HEK293T (cell line): ENCODE data around the gene KCNJ3.

Experiments
- BHLHE40 ChIP-seq: fragments of 450-650 bp; IDR thresholded peaks from 2 replicates; pipeline ENCODE4 v1.6.1; 2016; ENCODE audit warnings: mild to moderate bottlenecking, moderate library complexity, borderline replicate concordance
- CTBP1 ChIP-seq: fragments of 450-650 bp; IDR thresholded peaks from 2 replicates; pipeline ENCODE4 v1.6.1; 2016; ENCODE audit warnings: borderline replicate concordance
- FOXA1 ChIP-seq: fragments of 450-650 bp; IDR thresholded peaks from 2 replicates; pipeline ENCODE4 v1.6.1; 2016; ENCODE audit warnings: mild to moderate bottlenecking
- FOXM1 ChIP-seq: fragments of 450-650 bp; IDR thresholded peaks from 2 replicates; pipeline ENCODE4 v1.6.1; 2017; ENCODE audit warnings: mild to moderate bottlenecking, borderline replicate concordance
- HDGF ChIP-seq: fragments of 450-650 bp; IDR thresholded peaks from 2 replicates; pipeline ENCODE4 v1.6.1; 2017; ENCODE audit warnings: antibody characterized with exemption, borderline replicate concordance
- NFRKB ChIP-seq: fragments of 450-650 bp; IDR thresholded peaks from 2 replicates; pipeline ENCODE4 v1.6.1; 2016; ENCODE audit warnings: mild to moderate bottlenecking, moderate library complexity
- SP1 ChIP-seq: fragments of 450-650 bp; IDR thresholded peaks from 2 replicates; pipeline ENCODE4 v1.6.1; 2017
- SUZ12 ChIP-seq: fragments of 450-650 bp; IDR thresholded peaks from 2 replicates; pipeline ENCODE4 v1.6.1; 2016; ENCODE audit warnings: mild to moderate bottlenecking
- TARDBP ChIP-seq: fragments of 450-650 bp; IDR thresholded peaks from 2 replicates; pipeline ENCODE4 v1.6.1; 2016
- ZNF384 ChIP-seq: fragments of 450-650 bp; IDR thresholded peaks from 2 replicates; pipeline ENCODE4 v1.6.1; 2016

DNA sequence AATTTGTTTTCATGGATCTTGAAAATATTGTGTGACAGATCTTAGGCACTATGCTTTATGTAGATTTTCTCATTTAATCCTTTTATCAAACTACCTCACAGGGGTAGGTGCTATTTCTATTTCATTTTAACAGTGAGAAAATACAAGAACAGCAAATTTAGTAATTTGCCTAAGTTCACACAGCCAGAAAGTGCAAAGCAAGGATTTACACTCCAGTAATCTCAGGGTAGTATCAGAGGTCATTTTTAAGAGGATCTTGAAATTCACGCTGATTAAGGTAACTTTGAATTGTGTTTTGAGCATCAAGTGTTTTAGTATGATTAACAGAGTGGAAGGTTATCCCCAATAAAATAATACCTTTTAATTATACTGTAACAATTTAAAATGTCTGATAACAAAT lies 10.1 kb upstream of the KCNJ3 start:
- TF ChIP-seq ZNF384 (no peak), SP1 (no peak), BHLHE40 (no peak), FOXM1 (no peak), TARDBP (no peak), CTBP1 (no peak), SUZ12 (no peak), HDGF (no peak), FOXA1 (no peak), NFRKB (no peak)
